Neuronal stem cell (in vitro differentiated cells): ENCODE data around the gene SORBS1.

Experiments used
- DNase-seq: peaks from one replicate; pipeline ENCODE4 v3.0.0-alpha.2; 2013; ENCODE audit warnings: low spot score
- H2AFZ ChIP-seq: one replicate; pipeline ENCODE4 v1.6.1; 2013; ENCODE audit warnings: mild to moderate bottlenecking, low read length, inconsistent platforms
- H2AK5ac ChIP-seq: 2 replicates; pipeline ENCODE4 v1.6.1; 2013; ENCODE audit warnings: low read depth, mild to moderate bottlenecking, inconsistent platforms, low read length, moderate library complexity, mixed read lengths
- H2BK120ac ChIP-seq: 2 replicates; pipeline ENCODE4 v1.6.1; 2013; ENCODE audit warnings: low read depth, mild to moderate bottlenecking, inconsistent platforms, low read length, moderate library complexity, mixed read lengths
- H2BK12ac ChIP-seq: one replicate; pipeline ENCODE4 v1.6.1; 2013; ENCODE audit warnings: low read length, inconsistent platforms
- H2BK15ac ChIP-seq: 2 replicates; pipeline ENCODE4 v1.6.1; 2013; ENCODE audit warnings: mild to moderate bottlenecking, low read length, inconsistent platforms, mixed read lengths
- H2BK5ac ChIP-seq: one replicate; pipeline ENCODE4 v1.6.1; 2013; ENCODE audit warnings: inconsistent platforms, mild to moderate bottlenecking, low read length, moderate library complexity
- H3K14ac ChIP-seq: one replicate; pipeline ENCODE4 v1.6.1; 2013; ENCODE audit warnings: low read length, inconsistent platforms
- H3K18ac ChIP-seq: 2 replicates; pipeline ENCODE4 v1.6.1; 2013; ENCODE audit warnings: low read length, inconsistent platforms
- H3K23ac ChIP-seq: 2 replicates; pipeline ENCODE4 v1.6.1; 2013; ENCODE audit warnings: low read depth, mild to moderate bottlenecking, mixed read lengths, low read length, inconsistent platforms; ENCODE audit not compliant: poor library complexity
- H3K27ac ChIP-seq: replicated peaks from 3 replicates; pipeline ENCODE4 v1.5.1; 2013; ENCODE audit warnings: low read length, inconsistent platforms
- H3K27me3 ChIP-seq, 3 experiments: 2 replicates each; pipeline ENCODE4 v1.6.1; 2013; ENCODE audit warnings: low read length in 3 of 3, mild to moderate bottlenecking in 2 of 3, inconsistent platforms in 1 of 3, low read depth in 1 of 3, mixed read lengths in 1 of 3, moderate library complexity in 1 of 3; ENCODE audit not compliant: control insufficient read depth in 3 of 3, insufficient read depth in 3 of 3
- H3K36me3 ChIP-seq, 2 donors: replicated peaks in 1 of 2; 2 replicates each; pipeline ENCODE4 v1.6.1; 2013; ENCODE audit warnings: low read length in 2 of 2; ENCODE audit not compliant: control insufficient read depth in 2 of 2, insufficient read depth in 2 of 2
- H3K4ac ChIP-seq: 2 replicates; pipeline ENCODE4 v1.6.1; 2013; ENCODE audit warnings: inconsistent platforms, mild to moderate bottlenecking, low read length, moderate library complexity
- H3K4me1 ChIP-seq, 2 donors: 1 replicate in 1 of 2; 2 replicates in 1 of 2; pipeline ENCODE4 v1.6.1; 2013; ENCODE audit warnings: low read length in 2 of 2, low read depth in 1 of 2; ENCODE audit not compliant: control insufficient read depth in 2 of 2, insufficient read depth in 1 of 2
- H3K4me2 ChIP-seq: one replicate; pipeline ENCODE4 v1.6.1; 2013; ENCODE audit warnings: mild to moderate bottlenecking, low read length, inconsistent platforms; ENCODE audit not compliant: insufficient read depth, poor library complexity, severe bottlenecking
- H3K4me3 ChIP-seq, 2 donors: 2 replicates each; pipeline ENCODE4 v1.5.1; 2013; ENCODE audit warnings: low read length in 2 of 2, mild to moderate bottlenecking in 2 of 2, inconsistent platforms in 1 of 2, moderate library complexity in 1 of 2
- H3K79me1 ChIP-seq: one replicate; pipeline ENCODE4 v1.6.1; 2013; ENCODE audit warnings: low read depth, mild to moderate bottlenecking, inconsistent platforms, low read length, moderate library complexity
- H3K9ac ChIP-seq: one replicate; pipeline ENCODE4 v1.6.1; 2013; ENCODE audit warnings: mild to moderate bottlenecking, low read depth, low read length, inconsistent platforms; ENCODE audit not compliant: poor library complexity
- H3K9me3 ChIP-seq, 2 donors: replicated peaks in 1 of 2; 2 replicates each; pipeline versions ENCODE3 to v1.6.1; 2013; ENCODE audit warnings: low read length in 2 of 2, mild to moderate bottlenecking in 2 of 2, inconsistent platforms in 1 of 2, low read depth in 1 of 2, mixed read lengths in 1 of 2, moderate library complexity in 1 of 2; ENCODE audit not compliant: control insufficient read depth in 2 of 2, insufficient read depth in 1 of 2
- H4K8ac ChIP-seq: one replicate; pipeline ENCODE4 v1.6.1; 2013; ENCODE audit warnings: low read depth, mild to moderate bottlenecking, inconsistent platforms, low read length, moderate library complexity
- H4K91ac ChIP-seq: one replicate; pipeline ENCODE4 v1.6.1; 2013; ENCODE audit warnings: low read length, low read depth, mild to moderate bottlenecking, inconsistent platforms; ENCODE audit not compliant: poor library complexity
- WGBS, 2 donors: extraction: QIAGEN DNeasy Blood & Tissue Kit; methylation state at CpG; one replicate each; pipeline ENCODE4 v1.1.7; 2013; ENCODE audit warnings: missing lambda C conversion rate in 2 of 2, mixed read lengths in 1 of 2; ENCODE audit not compliant: insufficient read length in 2 of 2, insufficient replicate concordance in 1 of 2; ENCODE audit errors: extremely low coverage in 2 of 2; 5-methylcytosine and 5-hydroxymethylcytosine counted together

SORBS1 gene

GRCh38 chr10:95406651-95407280 lies 154.4 kb downstream of the SORBS1 start:
- H3K9ac ChIP-seq, result no peak overlapping the region
- no peak overlapping the region for H3K4me2 ChIP-seq
- no peak overlapping the region for H4K91ac ChIP-seq
- H3K23ac ChIP-seq, result no peak overlapping the region
- peaks cover 9 to 27% of the 10 kb centered on the region in 2 donors for H3K4me1 ChIP-seq
- H2AFZ ChIP-seq, result no peak overlapping the region
- H2BK120ac ChIP-seq, result no peak overlapping the region
- H3K18ac ChIP-seq, result peak overlapping the region; percentile 29
- no peak overlapping the region for H3K4me3 ChIP-seq
- H3K9me3 ChIP-seq, result no peaks in the 10 kb centered on the region
- H2BK12ac ChIP-seq, result no peak overlapping the region
- no peak overlapping the region for H2BK5ac ChIP-seq
- no CpG with 5 or more reads among the region's 11 CpGs for WGBS, 2 donors
- H3K79me1 ChIP-seq, result no peaks in the 10 kb centered on the region
- no peak overlapping the region for H3K14ac ChIP-seq
- no peaks in the 10 kb centered on the region for H3K36me3 ChIP-seq
- no peak overlapping the region for H2BK15ac ChIP-seq
- no peaks in the 10 kb centered on the region for H3K27me3 ChIP-seq
- H3K4ac ChIP-seq, result no peak overlapping the region
- no peak overlapping the region for H2AK5ac ChIP-seq
- DNase-seq, result no peak
- no peak overlapping the region for H3K27ac ChIP-seq
- H4K8ac ChIP-seq, result no peak overlapping the region

GRCh38 chr10:95405655-95406054 lies 155.5 kb downstream of the SORBS1 start:
- Histone ChIP-seq H3K4me2 (no peak overlapping the region), H2BK5ac (no peak overlapping the region), H4K91ac (no peak overlapping the region), H3K36me3 (no peaks in the 10 kb centered on the region), H4K8ac (no peak overlapping the region), H2AFZ (no peak overlapping the region), H3K4me3 (no peak overlapping the region), H3K4me1 (peaks cover 9 to 27% of the 10 kb centered on the region in 2 donors), H3K18ac (no peak overlapping the region), H2BK15ac (no peak overlapping the region), H3K27ac (no peak overlapping the region), H3K4ac (no peak overlapping the region), H3K9me3 (no peaks in the 10 kb centered on the region), H3K79me1 (no peaks in the 10 kb centered on the region), H3K23ac (no peak overlapping the region), H2AK5ac (no peak overlapping the region), H3K9ac (no peak overlapping the region), H2BK12ac (no peak overlapping the region), H3K14ac (no peak overlapping the region), H2BK120ac (no peak overlapping the region), H3K27me3 (no peaks in the 10 kb centered on the region)
- no peak for DNase-seq
- no CpG with 5 or more reads among the region's 2 CpGs for WGBS, 2 donors

GRCh38 chr10:95404864-95405263 lies 156.3 kb downstream of the SORBS1 start:
- Histone ChIP-seq H3K4me2 (no peak overlapping the region), H3K18ac (peak overlapping the region; percentile 74), H2BK15ac (no peak overlapping the region), H4K8ac (no peak overlapping the region), H2BK12ac (no peak overlapping the region), H2BK120ac (no peak overlapping the region), H4K91ac (no peak overlapping the region), H3K9ac (no peak overlapping the region), H3K4me1 (peaks cover 7 to 20% of the 10 kb centered on the region in 2 donors), H3K4me3 (no peak overlapping the region), H3K23ac (no peak overlapping the region), H3K27ac (no peak overlapping the region), H2AK5ac (no peak overlapping the region), H3K4ac (no peak overlapping the region), H2AFZ (peak overlapping the region; percentile 33), H3K14ac (no peak overlapping the region), H3K27me3 (no peaks in the 10 kb centered on the region), H3K79me1 (no peaks in the 10 kb centered on the region), H3K9me3 (no peaks in the 10 kb centered on the region), H3K36me3 (no peaks in the 10 kb centered on the region), H2BK5ac (no peak overlapping the region)
- WGBS, 2 donors, result no CpG with 5 or more reads among the region's 1 CpG
- no peak for DNase-seq

GRCh38 chr10:95404462-95404858 lies 156.7 kb downstream of the SORBS1 start:
- Histone ChIP-seq H3K23ac (no peak overlapping the region), H3K27ac (no peak overlapping the region), H3K14ac (no peak overlapping the region), H2BK12ac (no peak overlapping the region), H2BK15ac (no peak overlapping the region), H3K4ac (no peak overlapping the region), H3K36me3 (no peaks in the 10 kb centered on the region), H2AK5ac (no peak overlapping the region), H3K9ac (no peak overlapping the region), H3K18ac (no peak overlapping the region), H3K27me3 (no peaks in the 10 kb centered on the region), H3K9me3 (no peaks in the 10 kb centered on the region), H2AFZ (peak overlapping the region; percentile 33), H3K4me3 (no peak overlapping the region), H3K4me2 (no peak overlapping the region), H2BK5ac (no peak overlapping the region), H4K91ac (no peak overlapping the region), H4K8ac (no peak overlapping the region), H3K4me1 (peaks cover 6 to 16% of the 10 kb centered on the region in 2 donors), H3K79me1 (no peaks in the 10 kb centered on the region), H2BK120ac (no peak overlapping the region)
- no CpG with 5 or more reads among the region's 7 CpGs for WGBS, 2 donors
- peak; percentile 29 for DNase-seq
